Middle frontal gyrus (tissue), 1 donor: ENCODE measurements around the gene PAQR8.

Experiments
- DNase-seq: peaks from one replicate; pipeline ENCODE4 v3.0.0-alpha.2; 2015; ENCODE audit warnings: low spot score; ENCODE audit errors: extremely low spot score

PAQR8 gene

GRCh38 chr6:52346503-52346902 is 15.4 kb upstream of the PAQR8 start:
- no peak for DNase-seq

GRCh38 chr6:52347818-52348217 is 14.1 kb upstream of the PAQR8 start:
- DNase-seq: no peak

- no peak for DNase-seq
Observed at GRCh38 chr6:52351879-52352238, 10.1 kb upstream of the PAQR8 start.

GRCh38 chr6:52352239-52353018 is 9.5 kb upstream of the PAQR8 start:
- no peak for DNase-seq

- DNase-seq: no peak
Observed at GRCh38 chr6:52356017-52356416, 5.9 kb upstream of the PAQR8 start.

- no peak for DNase-seq
Observed at GRCh38 chr6:52359403-52359802, 2.5 kb upstream of the PAQR8 start.

GRCh38 chr6:52360028-52360427 is 1.9 kb upstream of the PAQR8 start:
- no peak for DNase-seq

- no peak for DNase-seq
Observed at GRCh38 chr6:52360601-52361413, 1.1 kb upstream of the PAQR8 start.

GRCh38 chr6:52361414-52361944 is 472 bp upstream of the PAQR8 start:
- no peak for DNase-seq

- no peak for DNase-seq
Observed at GRCh38 chr6:52362443-52363227, 684 bp downstream of the PAQR8 start.

GRCh38 chr6:52363228-52363867 is 1.4 kb downstream of the PAQR8 start:
- DNase-seq: no peak

- DNase-seq: no peak
Observed at GRCh38 chr6:52364480-52365166, 2.7 kb downstream of the PAQR8 start.

- no peak for DNase-seq
Observed at GRCh38 chr6:52365317-52365716, 3.4 kb downstream of the PAQR8 start.

- DNase-seq: no peak
Observed at GRCh38 chr6:52365866-52366540, 4.1 kb downstream of the PAQR8 start.

GRCh38 chr6:52368002-52368401 is 6.1 kb downstream of the PAQR8 start:
- no peak for DNase-seq

- no peak for DNase-seq
Observed at GRCh38 chr6:52369234-52369633, 7.3 kb downstream of the PAQR8 start.

GRCh38 chr6:52371656-52372191 is 9.8 kb downstream of the PAQR8 start:
- no peak for DNase-seq

GRCh38 chr6:52373151-52373690 is 11.3 kb downstream of the PAQR8 start:
- DNase-seq: no peak

GRCh38 chr6:52374247-52374646 is 12.3 kb downstream of the PAQR8 start:
- DNase-seq: no peak
